Measurements from ENCODE around the gene C12orf43. TPM values are rescaled to one million over a fixed set of nuclear protein-coding genes. Genes with fewer than 3 reads are reported as not detected.

The C12orf43 gene
- total RNA-seq, 1 donor from 2014 or later: 7.6 TPM

DNA sequence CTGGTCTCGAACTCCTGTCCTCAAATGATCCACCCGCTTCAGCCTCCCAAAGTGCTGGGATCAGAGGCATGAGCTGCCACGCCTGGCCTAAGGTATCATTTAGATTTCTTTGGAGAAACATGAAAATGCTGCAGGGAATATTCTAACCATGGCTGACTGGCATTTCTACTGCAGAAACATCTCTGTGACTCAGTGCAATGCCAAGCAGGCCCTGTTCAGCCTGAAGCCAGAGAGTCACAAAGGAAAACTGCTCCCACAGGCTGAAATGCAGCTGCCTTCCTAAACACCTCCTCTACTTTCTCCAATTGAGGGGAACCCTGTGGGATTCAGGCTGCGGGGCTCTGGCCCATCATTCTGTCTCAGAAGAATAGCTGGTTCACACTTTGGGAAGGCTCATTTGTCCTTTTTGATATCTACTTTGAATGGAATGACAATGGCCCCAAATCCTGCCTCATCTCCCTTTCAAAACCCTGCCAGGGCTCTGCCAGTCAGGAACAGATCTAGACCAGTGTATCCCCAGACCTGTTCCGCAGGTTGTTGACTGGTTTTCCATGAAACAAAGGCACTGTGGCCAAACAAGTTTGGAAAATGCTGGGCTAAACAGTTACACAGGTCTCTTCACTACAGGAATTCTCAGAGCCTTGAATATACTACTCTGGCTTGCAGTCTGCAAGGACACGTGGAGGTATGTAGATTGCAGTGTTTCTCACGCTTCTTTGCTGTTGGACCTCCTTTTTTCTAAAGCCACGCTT, 7.8 kb downstream of the C12orf43 start:
- no peak for TF ChIP-seq CTCF (IDR thresholded peaks at IDR 0.05; ENCODE audit: borderline replicate concordance)
- intact Hi-C loops (cut with micrococcal nuclease): no loop called here
- H3K36me3 ChIP-seq: peaks cover 87% of the 10 kb centered on the region
- DNase-seq: no peak
- no peaks in the 10 kb centered on the region for H3K27me3 ChIP-seq (ENCODE audit: low read depth)
- H3K4me3 ChIP-seq: no peak overlapping the region
- H3K27ac ChIP-seq (replicated peaks): no peak overlapping the region
- no peaks in the 10 kb centered on the region for H3K9me3 ChIP-seq (replicated peaks)
- no peaks in the 10 kb centered on the region for H3K4me1 ChIP-seq

DNA sequence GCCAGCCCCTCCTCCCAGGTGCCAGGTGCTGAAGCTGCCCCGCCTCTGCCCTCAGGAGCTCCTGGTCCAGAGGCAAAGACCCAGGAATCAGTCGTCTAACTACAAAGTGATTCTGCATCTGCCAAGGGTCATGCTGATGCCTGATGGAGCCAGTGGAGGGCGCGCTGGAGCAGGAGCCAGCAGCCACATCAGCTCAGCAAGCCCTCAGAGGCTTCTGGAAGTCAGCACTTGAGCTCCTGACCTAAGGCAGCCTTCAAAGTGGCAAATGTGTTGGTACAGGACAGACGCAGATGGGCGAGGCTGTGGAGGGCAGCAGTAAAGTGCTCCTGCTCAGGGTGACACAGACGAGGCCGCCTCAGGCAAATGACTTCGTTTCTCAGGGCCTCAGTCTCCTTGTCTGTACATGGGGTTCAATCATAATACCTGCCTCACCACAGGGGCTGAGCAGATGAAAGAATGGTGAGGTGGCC, 10.9 kb downstream of the C12orf43 start:
- H3K9me3 ChIP-seq (replicated peaks): no peaks in the 10 kb centered on the region
- H3K36me3 ChIP-seq: peaks cover 81% of the 10 kb centered on the region
- H3K27me3 ChIP-seq (ENCODE audit: low read depth): no peaks in the 10 kb centered on the region
- peak; percentile 45 for TF ChIP-seq CTCF (IDR thresholded peaks at IDR 0.05; ENCODE audit: borderline replicate concordance)
- no peak overlapping the region for H3K27ac ChIP-seq (replicated peaks)
- H3K4me3 ChIP-seq: no peak overlapping the region
- no peaks in the 10 kb centered on the region for H3K4me1 ChIP-seq
- intact Hi-C loops (cut with micrococcal nuclease): no loop called here
- DNase-seq: no peak

DNA sequence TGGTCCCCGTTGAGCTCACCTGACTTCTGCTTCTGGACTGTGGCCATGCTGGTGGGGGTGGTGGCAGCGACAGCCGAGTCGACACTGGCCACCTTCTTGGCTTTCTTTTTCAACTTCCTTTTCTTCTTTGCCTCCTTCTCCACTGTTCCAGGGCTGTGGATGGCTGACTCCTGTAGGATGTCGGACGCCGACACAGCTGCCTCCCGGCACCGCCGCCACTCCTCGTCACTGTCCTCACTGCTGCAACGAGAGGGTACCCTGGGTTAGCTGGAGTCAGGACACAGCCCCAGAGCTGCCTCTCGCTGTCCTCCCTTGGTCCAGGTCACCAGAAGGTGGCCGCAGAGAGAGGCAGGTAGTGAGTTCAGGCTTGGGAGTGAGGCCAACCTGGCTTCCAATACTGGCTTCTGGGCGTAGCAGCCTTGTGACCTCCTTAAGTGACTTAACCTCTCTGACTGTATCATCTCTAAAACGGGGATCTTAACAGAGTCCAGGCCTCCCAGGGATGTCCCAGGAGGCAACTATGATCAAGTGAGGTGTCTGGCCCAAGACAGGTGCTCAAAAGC, 12.0 kb downstream of the C12orf43 start:
- DNase-seq: no peak
- no peak for TF ChIP-seq CTCF (IDR thresholded peaks at IDR 0.05; ENCODE audit: borderline replicate concordance)
- Histone ChIP-seq H3K9me3 (replicated peaks) (no peaks in the 10 kb centered on the region), H3K27me3 (ENCODE audit: low read depth) (peaks cover 2% of the 10 kb centered on the region), H3K27ac (replicated peaks) (no peak overlapping the region), H3K36me3 (peaks cover 71% of the 10 kb centered on the region), H3K4me1 (no peaks in the 10 kb centered on the region), H3K4me3 (no peak overlapping the region)
- intact Hi-C loops (cut with micrococcal nuclease): no loop called here

- Histone ChIP-seq H3K4me3 (no peak overlapping the region), H3K36me3 (peaks cover 64% of the 10 kb centered on the region), H3K4me1 (no peaks in the 10 kb centered on the region), H3K27ac (replicated peaks) (no peak overlapping the region), H3K9me3 (replicated peaks) (no peaks in the 10 kb centered on the region), H3K27me3 (ENCODE audit: low read depth) (peaks cover 9% of the 10 kb centered on the region)
- DNase-seq: no peak
- no peak for TF ChIP-seq CTCF (IDR thresholded peaks at IDR 0.05; ENCODE audit: borderline replicate concordance)
- intact Hi-C loops (cut with micrococcal nuclease): no loop called here
These were observed 12.6 kb downstream of the C12orf43 start for GRCh38 chr12:121003650-121004049.

GRCh38 chr12:121001841-121002483, 14.3 kb downstream of the C12orf43 start:
- Histone ChIP-seq H3K4me3 (no peak overlapping the region), H3K27ac (replicated peaks) (no peak overlapping the region), H3K36me3 (peaks cover 47% of the 10 kb centered on the region), H3K4me1 (no peaks in the 10 kb centered on the region), H3K9me3 (replicated peaks) (no peaks in the 10 kb centered on the region), H3K27me3 (ENCODE audit: low read depth) (peaks cover 18% of the 10 kb centered on the region)
- no peak for TF ChIP-seq CTCF (IDR thresholded peaks at IDR 0.05; ENCODE audit: borderline replicate concordance)
- DNase-seq: no peak
- intact Hi-C loops (cut with micrococcal nuclease): no loop called here

Measured in left ventricle myocardium inferior (tissue), 1 donor.